GM12891 (cell line): ENCODE data around the gene RXFP4.

Source experiments
- PAX5 ChIP-seq: IDR thresholded peaks from 2 replicates; pipeline ENCODE4 v1.6.1; 2011; ENCODE audit warnings: low read length, moderate library complexity, mild to moderate bottlenecking; ENCODE audit not compliant: insufficient read depth, severe bottlenecking
- POLR2A ChIP-seq: IDR thresholded peaks from 2 replicates; pipeline ENCODE4 v1.6.1; 2011; ENCODE audit warnings: low read depth, low read length, control low read depth
- POLR2AphosphoS5 ChIP-seq: IDR thresholded peaks from 2 replicates; pipeline ENCODE4 v1.6.1; 2011; ENCODE audit warnings: low read depth, low read length, control low read depth
- TAF1 ChIP-seq: IDR thresholded peaks from 2 replicates; pipeline ENCODE4 v1.6.1; 2011; ENCODE audit warnings: low read depth, low read length, control low read depth

DNA sequence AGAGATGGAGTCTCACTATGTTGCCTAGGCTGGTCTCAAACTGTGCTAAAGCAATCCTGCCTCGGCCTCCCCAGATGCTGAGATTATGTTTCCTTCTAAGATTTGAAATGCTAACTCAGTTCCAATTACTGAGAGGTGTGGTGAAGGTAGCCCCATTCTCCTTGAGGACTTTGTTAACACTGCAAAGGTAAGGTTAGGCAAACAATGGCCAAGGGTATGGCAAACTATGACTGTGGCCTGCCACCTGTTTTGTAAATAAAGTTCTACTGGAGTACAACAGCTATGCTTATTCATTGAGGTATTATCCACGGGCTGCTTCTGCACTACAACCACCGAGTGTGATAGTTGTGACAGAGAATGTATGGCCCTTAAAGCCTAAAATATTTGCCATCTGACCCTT is 20.7 kb upstream of the RXFP4 start:
- TF ChIP-seq POLR2A (no peak), PAX5 (no peak), TAF1 (no peak), POLR2AphosphoS5 (no peak)
